H1 (cell line): ENCODE measurements around the gene ASAP2. TPM values are rescaled to one million over a fixed set of nuclear protein-coding genes. Genes with fewer than 3 reads are reported as not detected.

Experiments used
- CTCF ChIA-PET: fragments of 300-600 bp; sonication (Branson Sonifier 250); formaldehyde crosslinking; loops from one replicate; lab custom pipeline; 2021; ENCODE audit not compliant: partially characterized antibody; lab: Charles Lee
- POLR2A ChIA-PET: fragments of 300-600 bp; sonication (Branson Sonifier 250); formaldehyde crosslinking; loops from one replicate; lab custom pipeline; 2021; ENCODE audit warnings: inconsistent platforms; ENCODE audit not compliant: partially characterized antibody; lab: Charles Lee
- DNase-seq, 2 experiments: peaks; one replicate each; pipeline versions ENCODE4 v3.0.0 to v3.0.0-alpha.2; 2010 to 2022; ENCODE audit warnings: low spot score in 2 of 2, low read depth in 1 of 2, mixed read lengths in 1 of 2
- FAIRE-seq: peaks from 2 replicates; lab custom pipeline; 2011; peaks lifted over from hg19 to GRCh38; lab: Jason Lieb, UNC
- H2AFZ ChIP-seq: 2 replicates; pipeline ENCODE4 v1.8.1; 2012; ENCODE audit warnings: low read length, inconsistent platforms
- H2AK5ac ChIP-seq: 2 replicates; pipeline ENCODE4 v1.6.1; 2013; ENCODE audit warnings: low read depth, low read length
- H2BK120ac ChIP-seq: replicated peaks from 2 replicates; pipeline ENCODE3; 2013; ENCODE audit warnings: low read depth, low read length, inconsistent platforms
- H2BK12ac ChIP-seq: 2 replicates; pipeline ENCODE4 v1.6.1; 2013; ENCODE audit warnings: low read depth, low read length
- H2BK15ac ChIP-seq: 2 replicates; pipeline ENCODE4 v1.6.1; 2013; ENCODE audit warnings: low read length
- H2BK20ac ChIP-seq: 2 replicates; pipeline ENCODE4 v1.6.1; 2013; ENCODE audit warnings: low read length
- H2BK5ac ChIP-seq: 2 replicates; pipeline ENCODE4 v1.6.1; 2013; ENCODE audit warnings: low read depth, low read length
- H3K14ac ChIP-seq: 2 replicates; pipeline ENCODE4 v1.6.1; 2013; ENCODE audit warnings: inconsistent platforms; ENCODE audit not compliant: insufficient read length
- H3K18ac ChIP-seq: 2 replicates; pipeline ENCODE4 v1.6.1; 2013; ENCODE audit warnings: low read length; ENCODE audit errors: extremely low read depth
- H3K23ac ChIP-seq: 2 replicates; pipeline ENCODE4 v1.6.1; 2013; ENCODE audit warnings: inconsistent platforms; ENCODE audit not compliant: insufficient read length
- H3K23me2 ChIP-seq: 2 replicates; pipeline ENCODE4 v1.6.1; 2013; ENCODE audit warnings: low read depth, low read length
- H3K27ac ChIP-seq: 2 replicates; pipeline ENCODE4 v1.6.1; 2011; ENCODE audit warnings: low read depth, low read length, inconsistent platforms
- H3K27me3 ChIP-seq, 4 experiments: replicated peaks in 1 of 4; 1 replicate in 1 of 4; 2 replicates in 3 of 4; pipeline versions ENCODE4 v1.6.1 to v1.8.1; 2011 to 2013; ENCODE audit warnings: low read length in 3 of 4, mild to moderate bottlenecking in 3 of 4, inconsistent platforms in 2 of 4, mixed read lengths in 2 of 4, moderate library complexity in 1 of 4; ENCODE audit not compliant: control insufficient read depth in 3 of 4, insufficient read depth in 3 of 4; ENCODE audit errors: extremely low read depth in 1 of 4
- H3K36me3 ChIP-seq, 4 experiments: 2 replicates each; pipeline versions ENCODE4 v1.6.1 to v1.8.1; 2011 to 2013; ENCODE audit warnings: mild to moderate bottlenecking in 4 of 4, low read length in 3 of 4, moderate library complexity in 2 of 4, control low read depth in 1 of 4, inconsistent platforms in 1 of 4; ENCODE audit not compliant: insufficient read depth in 4 of 4, control insufficient read depth in 2 of 4
- H3K4ac ChIP-seq: replicated peaks from 2 replicates; pipeline ENCODE3; 2013; ENCODE audit warnings: low read length, low read depth, mixed read lengths, inconsistent platforms; ENCODE audit not compliant: insufficient read length
- H3K4me1 ChIP-seq, 4 experiments: replicated peaks in 1 of 4; 1 replicate in 1 of 4; 2 replicates in 3 of 4; pipeline versions ENCODE4 v1.6.1 to v1.8.1; 2011 to 2013; ENCODE audit warnings: low read length in 3 of 4, inconsistent platforms in 2 of 4, mixed read lengths in 1 of 4; ENCODE audit not compliant: insufficient read depth in 4 of 4, control insufficient read depth in 3 of 4
- H3K4me2 ChIP-seq, 2 experiments: 2 replicates each; pipeline versions ENCODE4 v1.6.1 to v1.8.1; 2011 to 2013; ENCODE audit warnings: low read depth in 2 of 2, low read length in 2 of 2, control low read depth in 1 of 2, inconsistent platforms in 1 of 2, mild to moderate bottlenecking in 1 of 2; ENCODE audit not compliant: insufficient read depth in 1 of 2
- H3K4me3 ChIP-seq, 4 experiments: fragments of 200-600, 300-600 bp in 1 of 4; sonication (generic), shearing (Covaris generic), sonication (Bioruptor Twin) in 1 of 4; 2 replicates each; pipeline versions ENCODE4 v1.5.1 to v1.8.1; 2011 to 2016; ENCODE audit warnings: low read length in 4 of 4, low read depth in 3 of 4, control low read depth in 2 of 4, inconsistent platforms in 2 of 4, mild to moderate bottlenecking in 2 of 4, mixed read lengths in 1 of 4, moderate library complexity in 1 of 4; ENCODE audit not compliant: insufficient read depth in 2 of 4; ENCODE audit errors: extremely low read depth in 1 of 4
- H3K56ac ChIP-seq: replicated peaks from 2 replicates; pipeline ENCODE3; 2013; ENCODE audit warnings: low read depth, mild to moderate bottlenecking, mixed read lengths, low read length, inconsistent platforms; ENCODE audit not compliant: insufficient read length
- H3K79me1 ChIP-seq: 2 replicates; pipeline ENCODE4 v1.6.1; 2013; ENCODE audit warnings: low read depth, low read length, control low read depth
- H3K79me2 ChIP-seq, 2 experiments: 2 replicates each; pipeline versions ENCODE4 v1.6.1 to v1.8.1; 2012 to 2013; ENCODE audit warnings: low read length in 2 of 2, mild to moderate bottlenecking in 2 of 2, inconsistent platforms in 1 of 2; ENCODE audit not compliant: insufficient read depth in 2 of 2, control insufficient read depth in 1 of 2
- H3K9ac ChIP-seq, 4 experiments: replicated peaks in 1 of 4; 1 replicate in 1 of 4; 2 replicates in 3 of 4; pipeline versions ENCODE4 v1.6.1 to v1.8.1; 2011 to 2013; ENCODE audit warnings: low read depth in 3 of 4, low read length in 3 of 4, control low read depth in 2 of 4, mild to moderate bottlenecking in 2 of 4, moderate library complexity in 2 of 4, inconsistent platforms in 1 of 4; ENCODE audit errors: extremely low read depth in 1 of 4
- H3K9me3 ChIP-seq, 2 experiments: 2 replicates each; pipeline versions ENCODE4 v1.6.1 to v1.8.1; 2012 to 2013; ENCODE audit warnings: mild to moderate bottlenecking in 2 of 2, moderate library complexity in 2 of 2, control low read depth in 1 of 2, inconsistent platforms in 1 of 2, low read depth in 1 of 2, low read length in 1 of 2, mixed read lengths in 1 of 2; ENCODE audit not compliant: insufficient read depth in 2 of 2
- H4K20me1 ChIP-seq, 2 experiments: replicated peaks in 1 of 2; 2 replicates each; pipeline versions ENCODE3 to v1.8.1; 2011 to 2013; ENCODE audit warnings: inconsistent platforms in 2 of 2, low read length in 2 of 2, mild to moderate bottlenecking in 1 of 2; ENCODE audit not compliant: insufficient read depth in 2 of 2, control insufficient read depth in 1 of 2
- H4K5ac ChIP-seq: 2 replicates; pipeline ENCODE4 v1.6.1; 2013; ENCODE audit warnings: low read length, low read depth, mixed read lengths, inconsistent platforms; ENCODE audit not compliant: insufficient read length
- H4K8ac ChIP-seq: 2 replicates; pipeline ENCODE4 v1.8.0; 2013; ENCODE audit warnings: mild to moderate bottlenecking, moderate library complexity, low read length, inconsistent platforms; ENCODE audit not compliant: insufficient read depth; ENCODE audit errors: extremely low read depth
- H4K91ac ChIP-seq: replicated peaks from 2 replicates; pipeline ENCODE3; 2013; ENCODE audit warnings: low read length, mixed read lengths, inconsistent platforms; ENCODE audit not compliant: insufficient read length
- BRCA1 ChIP-seq: IDR thresholded peaks from 2 replicates; pipeline ENCODE4 v1.6.1; 2012; ENCODE audit warnings: low read depth, low read length, improper control_type of control experiment
- CBX5 ChIP-seq: fragments of 300-800, 300-1000 bp; sonication (generic); IDR thresholded peaks from 2 replicates; pipeline ENCODE4 v1.7.1; 2016; ENCODE audit warnings: antibody characterized with exemption, low read length, low read depth
- MAFK ChIP-seq: IDR thresholded peaks from 2 replicates; pipeline ENCODE4 v1.6.1; 2012; ENCODE audit warnings: low read depth, mild to moderate bottlenecking, improper control_type of control experiment, low read length
- SP1 ChIP-seq: IDR thresholded peaks from 2 replicates; pipeline ENCODE4 v1.6.1; 2011; ENCODE audit warnings: low read depth, low read length
- SP4 ChIP-seq: IDR thresholded peaks from 2 replicates; pipeline ENCODE4 v1.6.1; 2012; ENCODE audit warnings: low read length, inconsistent platforms
- TEAD4 ChIP-seq: IDR thresholded peaks from 2 replicates; pipeline ENCODE4 v1.6.1; 2012; ENCODE audit warnings: low read depth, low read length, inconsistent platforms, mixed read lengths
- WGBS, 2 experiments: shearing (Covaris generic) in 1 of 2; methylation state at CpG; one replicate each; pipeline versions ENCODE4 v1.1.6 to v1.1.7; 2013 to 2015; ENCODE audit warnings: low lambda C conversion rate in 2 of 2, mixed read lengths in 2 of 2, inconsistent platforms in 1 of 2, low coverage in 1 of 2, missing lambda C conversion rate in 1 of 2; ENCODE audit not compliant: insufficient replicate concordance in 2 of 2, insufficient coverage in 1 of 2, insufficient read length in 1 of 2; ENCODE audit errors: extremely low coverage in 1 of 2, missing lambda C conversion rate in 1 of 2; 5-methylcytosine and 5-hydroxymethylcytosine counted together
- polyA plus RNA-seq, 7 experiments: library from polyadenylated mRNA; depleted of rRNA in 3 of 7; stranded (reverse) in 5 of 7; unstranded in 2 of 7; fragments of >200 nt in 5 of 7; fragments of 200-250 nt in 2 of 7; gene quantifications; 1 replicate in 5 of 7; 2 replicates in 1 of 7; 4 replicates in 1 of 7; pipeline versions ENCODE4 v1.2.1 to v1.2.3, GENCODE V29; 2011 to 2013; ENCODE audit warnings: missing spikeins in 2 of 7, mixed read lengths in 2 of 7
- total RNA-seq: library from RNA; stranded (reverse); fragmentation: NEBNext Ultra II Directional; extraction: Animal tissue kit (Norgen Biotek cat#: 25700); gene quantifications from 2 replicates; pipeline ENCODE4 v1.2.1, GENCODE V29; 2021

Gene ASAP2
- total and polyA plus RNA-seq, 2 of the 8 experiments (the other 6 are each of a cell fraction or from before 2014, with no cell fraction given) = 10.2 to 18.7 TPM

DNA sequence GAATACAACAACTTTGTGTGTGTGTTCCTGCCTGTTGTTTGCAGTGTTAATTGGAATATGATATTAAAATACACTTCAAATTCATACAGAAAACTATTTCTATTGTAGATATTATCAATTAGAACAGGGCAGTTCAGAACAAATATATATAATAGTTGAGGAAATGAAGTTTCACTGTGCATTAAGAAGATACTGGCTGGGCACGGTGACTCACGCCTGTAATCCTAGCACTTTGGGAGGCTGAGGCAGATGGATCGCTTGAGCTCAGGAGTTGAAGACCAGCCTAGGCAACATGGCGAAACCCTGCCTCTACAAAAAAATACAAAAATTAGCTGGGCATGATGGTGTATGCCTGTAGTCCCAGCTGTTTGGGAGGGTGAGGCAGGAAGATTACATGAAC, 79.3 kb downstream of the ASAP2 start:
- Histone ChIP-seq H3K9me3 (no peaks in the 10 kb centered on the region), H2BK120ac (no peak overlapping the region), H3K36me3 (no peaks in the 10 kb centered on the region), H3K4me3 (no peak overlapping the region), H3K18ac (no peak overlapping the region), H3K79me1 (no peaks in the 10 kb centered on the region; the same call in 1 of the 2 replicates), H2BK12ac (no peak overlapping the region), H2AFZ (no peak overlapping the region), H3K9ac (no peak overlapping the region), H3K14ac (no peak overlapping the region), H3K23me2 (no peaks in the 10 kb centered on the region), H3K56ac (no peak overlapping the region), H4K5ac (no peak overlapping the region), H3K4me2 (no peak overlapping the region), H4K8ac (no peak overlapping the region), H2BK5ac (no peak overlapping the region), H3K4ac (no peak overlapping the region), H2AK5ac (no peak overlapping the region), H3K27me3 (no peaks in the 10 kb centered on the region; a peak in 1 of 7 replicates), H3K23ac (no peak overlapping the region), H4K20me1 (no peaks in the 10 kb centered on the region), H3K4me1 (peaks cover 2 to 21% (median 11%) of the 10 kb centered on the region in 4 experiments), H3K79me2 (no peaks in the 10 kb centered on the region), H2BK15ac (no peak overlapping the region), H3K27ac (no peak overlapping the region), H2BK20ac (no peak overlapping the region), H4K91ac (no peak overlapping the region)
- ChIA-PET CTCF (interaction anchor here (1.1 to 2.4 kb wide), 5 partner anchors 10 to 142 kb away, joined by 3 to 15 read pairs (median 5); no protein-coding TSS in a partner anchor), POLR2A (no interaction called here)
- DNase-seq = no peak
- TF ChIP-seq SP4 = no peak
- TF ChIP-seq BRCA1 = no peak
- no peak for TF ChIP-seq MAFK
- TF ChIP-seq TEAD4 = no peak
- TF ChIP-seq SP1 = no peak
- no peak for TF ChIP-seq CBX5
- FAIRE-seq = no peak
- WGBS, 2 experiments = 74% methylated on average over 4 of the region's 4 CpGs; no CpG with 5 or more reads in 1 of the 2 experiments
